WTC11 (cell line): Measurements from ENCODE around the gene CBX7.

Source experiments
- E2F5 ChIP-seq: sonication (generic); formaldehyde crosslinking; IDR thresholded peaks from 2 replicates; pipeline ENCODE4 v1.8.1; 2022; ENCODE audit warnings: mild to moderate bottlenecking, moderate library complexity, missing genetic modification reagents
- FOXP4 ChIP-seq: sonication (generic); formaldehyde crosslinking; IDR thresholded peaks from 2 replicates; pipeline ENCODE4 v1.8.0; 2022; ENCODE audit warnings: mild to moderate bottlenecking, missing genetic modification reagents
- HMGXB4 ChIP-seq: sonication (generic); formaldehyde crosslinking; IDR thresholded peaks from 2 replicates; pipeline ENCODE4 v1.8.1; 2023; ENCODE audit warnings: mild to moderate bottlenecking, moderate library complexity, missing genetic modification reagents
- MLX ChIP-seq: sonication (generic); formaldehyde crosslinking; IDR thresholded peaks from 2 replicates; pipeline ENCODE4 v1.8.1; 2023; ENCODE audit warnings: mild to moderate bottlenecking, missing genetic modification reagents, moderate library complexity
- NR1H2 ChIP-seq: sonication (generic); formaldehyde crosslinking; IDR thresholded peaks from 2 replicates; pipeline ENCODE4 v1.9.0; 2021; ENCODE audit warnings: mild to moderate bottlenecking, moderate library complexity, missing genetic modification reagents
- SMAD3 ChIP-seq: sonication (generic); formaldehyde crosslinking; IDR thresholded peaks from 2 replicates; pipeline ENCODE4 v1.8.0; 2022; ENCODE audit warnings: missing genetic modification reagents, mild to moderate bottlenecking, borderline replicate concordance
- ZNF121 ChIP-seq: sonication (generic); formaldehyde crosslinking; IDR thresholded peaks from 2 replicates; pipeline ENCODE4 v1.8.0; 2023; ENCODE audit warnings: missing genetic modification reagents

GRCh38 chr22:39171623-39172264 is 19.3 kb upstream of the CBX7 start:
- TF ChIP-seq SMAD3 (CRISPR knock-in tag), result no peak
- TF ChIP-seq NR1H2, result no peak
- no peak for TF ChIP-seq E2F5
- TF ChIP-seq FOXP4 (CRISPR knock-in tag), result no peak
- TF ChIP-seq MLX (CRISPR knock-in tag), result no peak
- TF ChIP-seq HMGXB4 (CRISPR knock-in tag), result no peak
- no peak for TF ChIP-seq ZNF121 (CRISPR knock-in tag)
